ENCODE measurements around the gene COPB2.

COPB2 gene

DNA sequence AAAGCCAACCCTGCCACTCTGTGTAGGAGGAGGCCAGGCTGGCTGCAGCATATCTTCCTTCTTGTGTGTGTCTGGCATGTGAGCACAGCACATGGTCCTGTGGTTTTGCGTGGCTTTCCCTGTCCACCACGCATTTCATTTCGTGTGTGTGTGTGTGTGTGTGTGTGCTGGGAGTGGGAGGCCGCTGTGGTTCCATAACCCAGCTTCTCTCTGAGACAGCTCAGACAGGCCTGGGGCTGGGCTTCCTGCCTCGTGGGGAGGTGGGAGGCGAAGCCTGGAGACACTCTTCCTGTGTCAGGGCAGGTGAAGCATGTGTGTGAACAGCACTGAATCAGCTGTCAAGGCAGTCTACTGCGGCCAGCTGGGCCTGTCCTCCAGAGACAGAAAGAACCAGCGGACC is 61.6 kb downstream of the COPB2 start (continued):
- TF ChIP-seq MEIS1 (CRISPR knock-in tag; IDR thresholded peaks at IDR 0.05; ENCODE audit: borderline replicate concordance), result no peak

- Histone ChIP-seq H3K9me3 (ENCODE audit: control insufficient read depth, insufficient read depth, low read depth, low read length) (no peaks in the 10 kb centered on the region), H3K27ac (ENCODE audit: extremely low read depth, low read depth, low read length) (no peak overlapping the region), H3K36me3 (ENCODE audit: control insufficient read depth in 2 of 2, insufficient read depth in 1 of 2, low read length in 2 of 2) (no peaks in the 10 kb centered on the region), H3K4me3 (ENCODE audit: low read depth, low read length) (no peak overlapping the region), H3K4me1 (ENCODE audit: control insufficient read depth, insufficient read depth, low read length) (no peaks in the 10 kb centered on the region)
- CTCF ChIA-PET, result interaction anchor here (1.2 to 3.8 kb wide), 2 partner anchors 215 kb away, joined by 4 to 35 read pairs; no protein-coding TSS in a partner anchor
- POLR2A ChIA-PET, result no interaction called here
- no peak for TF ChIP-seq MYNN (tag by site-specific recombination; IDR thresholded peaks at IDR 0.05; ENCODE audit: borderline replicate concordance)
- TF ChIP-seq ZNF664 (tag by site-specific recombination; IDR thresholded peaks at IDR 0.05), result no peak
- no peak for TF ChIP-seq ZNF629 (tag by site-specific recombination; IDR thresholded peaks at IDR 0.05)
- TF ChIP-seq SP7 (tag by site-specific recombination; IDR thresholded peaks at IDR 0.05), result no peak
- no peak for TF ChIP-seq ZNF174 (tag by site-specific recombination; IDR thresholded peaks at IDR 0.05)
- no peak for TF ChIP-seq SETDB1 (IDR thresholded peaks at IDR 0.05; ENCODE audit: insufficient read length, low read length)
- TF ChIP-seq ZNF302 (tag by site-specific recombination; IDR thresholded peaks at IDR 0.05; ENCODE audit: low read depth), result no peak
- TF ChIP-seq ZNF169 (tag by site-specific recombination; IDR thresholded peaks at IDR 0.05), result no peak
- no peak for TF ChIP-seq OSR2 (tag by site-specific recombination; IDR thresholded peaks at IDR 0.05)
- TF ChIP-seq ZNF138 (tag by site-specific recombination; IDR thresholded peaks at IDR 0.05; ENCODE audit: borderline replicate concordance), result no peak
- no peak for TF ChIP-seq ZBTB8A (tag by site-specific recombination; IDR thresholded peaks at IDR 0.05)
- no peak for TF ChIP-seq ZNF416 (tag by site-specific recombination; IDR thresholded peaks at IDR 0.05)
- TF ChIP-seq, protein P1, sequence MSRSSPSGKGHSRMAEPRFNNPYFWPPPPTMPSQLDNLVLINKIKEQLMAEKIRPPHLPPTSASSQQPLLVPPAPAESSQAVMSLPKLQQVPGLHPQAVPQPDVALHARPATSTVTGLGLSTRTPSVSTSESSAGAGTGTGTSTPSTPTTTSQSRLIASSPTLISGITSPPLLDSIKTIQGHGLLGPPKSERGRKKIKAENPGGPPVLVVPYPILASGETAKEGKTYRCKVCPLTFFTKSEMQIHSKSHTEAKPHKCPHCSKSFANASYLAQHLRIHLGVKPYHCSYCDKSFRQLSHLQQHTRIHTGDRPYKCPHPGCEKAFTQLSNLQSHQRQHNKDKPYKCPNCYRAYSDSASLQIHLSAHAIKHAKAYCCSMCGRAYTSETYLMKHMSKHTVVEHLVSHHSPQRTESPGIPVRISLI (tag by site-specific recombination; IDR thresholded peaks at IDR 0.05), result no peak
- TF ChIP-seq, protein P2, sequence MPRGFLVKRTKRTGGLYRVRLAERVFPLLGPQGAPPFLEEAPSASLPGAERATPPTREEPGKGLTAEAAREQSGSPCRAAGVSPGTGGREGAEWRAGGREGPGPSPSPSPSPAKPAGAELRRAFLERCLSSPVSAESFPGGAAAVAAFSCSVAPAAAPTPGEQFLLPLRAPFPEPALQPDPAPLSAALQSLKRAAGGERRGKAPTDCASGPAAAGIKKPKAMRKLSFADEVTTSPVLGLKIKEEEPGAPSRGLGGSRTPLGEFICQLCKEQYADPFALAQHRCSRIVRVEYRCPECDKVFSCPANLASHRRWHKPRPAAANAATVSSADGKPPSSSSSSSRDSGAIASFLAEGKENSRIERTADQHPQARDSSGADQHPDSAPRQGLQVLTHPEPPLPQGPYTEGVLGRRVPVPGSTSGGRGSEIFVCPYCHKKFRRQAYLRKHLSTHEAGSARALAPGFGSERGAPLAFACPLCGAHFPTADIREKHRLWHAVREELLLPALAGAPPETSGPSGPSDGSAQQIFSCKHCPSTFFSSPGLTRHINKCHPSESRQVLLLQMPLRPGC (tag by site-specific recombination; IDR thresholded peaks at IDR 0.05), result no peak
- TF ChIP-seq, protein P3, sequence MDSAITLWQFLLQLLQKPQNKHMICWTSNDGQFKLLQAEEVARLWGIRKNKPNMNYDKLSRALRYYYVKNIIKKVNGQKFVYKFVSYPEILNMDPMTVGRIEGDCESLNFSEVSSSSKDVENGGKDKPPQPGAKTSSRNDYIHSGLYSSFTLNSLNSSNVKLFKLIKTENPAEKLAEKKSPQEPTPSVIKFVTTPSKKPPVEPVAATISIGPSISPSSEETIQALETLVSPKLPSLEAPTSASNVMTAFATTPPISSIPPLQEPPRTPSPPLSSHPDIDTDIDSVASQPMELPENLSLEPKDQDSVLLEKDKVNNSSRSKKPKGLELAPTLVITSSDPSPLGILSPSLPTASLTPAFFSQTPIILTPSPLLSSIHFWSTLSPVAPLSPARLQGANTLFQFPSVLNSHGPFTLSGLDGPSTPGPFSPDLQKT (IDR thresholded peaks at IDR 0.05; ENCODE audit: borderline replicate concordance, low read depth, low read length), result no peak
- no peak for TF ChIP-seq ZNF223 (tag by site-specific recombination; IDR thresholded peaks at IDR 0.05)
- TF ChIP-seq ZNF558 (tag by site-specific recombination; IDR thresholded peaks at IDR 0.05), result no peak
- no peak for TF ChIP-seq TRIM28 (IDR thresholded peaks at IDR 0.05; ENCODE audit: borderline replicate concordance, low read length)
- no peak for TF ChIP-seq ZNF221 (tag by site-specific recombination; IDR thresholded peaks at IDR 0.05; ENCODE audit: borderline replicate concordance)
Observed at GRCh38 chr3:139327231-139327630, 62.2 kb downstream of the COPB2 start.

DNA sequence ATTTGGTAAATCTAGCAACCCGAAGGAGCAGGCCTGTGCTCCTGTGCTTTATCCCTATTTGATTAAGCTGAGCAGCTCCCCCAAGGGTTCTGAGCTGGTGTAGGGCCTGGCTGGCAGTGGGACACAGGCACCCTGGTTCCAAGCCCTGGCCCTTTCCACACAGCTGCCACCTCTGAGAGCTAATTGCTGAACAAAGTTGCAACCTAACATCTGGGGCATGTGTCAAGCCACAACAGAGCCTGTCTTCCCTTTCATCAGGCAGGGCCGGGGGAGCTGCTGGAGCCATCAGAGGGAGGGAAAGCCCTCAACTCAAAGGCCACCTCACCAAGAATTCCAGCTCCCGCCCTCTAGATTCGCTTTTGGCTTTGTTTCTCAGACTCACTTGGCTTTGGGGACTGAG is 62.7 kb downstream of the COPB2 start:
- ChIA-PET POLR2A (no interaction called here), CTCF (interaction anchor here (1.2 kb wide), 1 partner anchor 214 kb away, joined by 4 read pairs; no protein-coding TSS in a partner anchor)
- Histone ChIP-seq H3K4me3 (ENCODE audit: low read depth, low read length) (no peak overlapping the region), H3K36me3 (ENCODE audit: control insufficient read depth in 2 of 2, insufficient read depth in 1 of 2, low read length in 2 of 2) (no peaks in the 10 kb centered on the region), H3K9me3 (ENCODE audit: control insufficient read depth, insufficient read depth, low read depth, low read length) (no peaks in the 10 kb centered on the region), H3K27ac (ENCODE audit: extremely low read depth, low read depth, low read length) (no peak overlapping the region), H3K4me1 (ENCODE audit: control insufficient read depth, insufficient read depth, low read length) (no peaks in the 10 kb centered on the region)
- TF ChIP-seq ZNF423 (tag by site-specific recombination; IDR thresholded peaks at IDR 0.05), result no peak
- no peak for TF ChIP-seq ZNF223 (tag by site-specific recombination; IDR thresholded peaks at IDR 0.05)
- TF ChIP-seq, protein P4, sequence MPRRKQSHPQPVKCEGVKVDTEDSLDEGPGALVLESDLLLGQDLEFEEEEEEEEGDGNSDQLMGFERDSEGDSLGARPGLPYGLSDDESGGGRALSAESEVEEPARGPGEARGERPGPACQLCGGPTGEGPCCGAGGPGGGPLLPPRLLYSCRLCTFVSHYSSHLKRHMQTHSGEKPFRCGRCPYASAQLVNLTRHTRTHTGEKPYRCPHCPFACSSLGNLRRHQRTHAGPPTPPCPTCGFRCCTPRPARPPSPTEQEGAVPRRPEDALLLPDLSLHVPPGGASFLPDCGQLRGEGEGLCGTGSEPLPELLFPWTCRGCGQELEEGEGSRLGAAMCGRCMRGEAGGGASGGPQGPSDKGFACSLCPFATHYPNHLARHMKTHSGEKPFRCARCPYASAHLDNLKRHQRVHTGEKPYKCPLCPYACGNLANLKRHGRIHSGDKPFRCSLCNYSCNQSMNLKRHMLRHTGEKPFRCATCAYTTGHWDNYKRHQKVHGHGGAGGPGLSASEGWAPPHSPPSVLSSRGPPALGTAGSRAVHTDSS (tag by site-specific recombination; IDR thresholded peaks at IDR 0.05), result no peak
- TF ChIP-seq KLF8 (tag by site-specific recombination; IDR thresholded peaks at IDR 0.05), result no peak
- TF ChIP-seq ZNF610 (tag by site-specific recombination; IDR thresholded peaks at IDR 0.05; ENCODE audit: borderline replicate concordance), result no peak
- no peak for TF ChIP-seq ZNF623 (tag by site-specific recombination; IDR thresholded peaks at IDR 0.05)
- TF ChIP-seq, protein P5, sequence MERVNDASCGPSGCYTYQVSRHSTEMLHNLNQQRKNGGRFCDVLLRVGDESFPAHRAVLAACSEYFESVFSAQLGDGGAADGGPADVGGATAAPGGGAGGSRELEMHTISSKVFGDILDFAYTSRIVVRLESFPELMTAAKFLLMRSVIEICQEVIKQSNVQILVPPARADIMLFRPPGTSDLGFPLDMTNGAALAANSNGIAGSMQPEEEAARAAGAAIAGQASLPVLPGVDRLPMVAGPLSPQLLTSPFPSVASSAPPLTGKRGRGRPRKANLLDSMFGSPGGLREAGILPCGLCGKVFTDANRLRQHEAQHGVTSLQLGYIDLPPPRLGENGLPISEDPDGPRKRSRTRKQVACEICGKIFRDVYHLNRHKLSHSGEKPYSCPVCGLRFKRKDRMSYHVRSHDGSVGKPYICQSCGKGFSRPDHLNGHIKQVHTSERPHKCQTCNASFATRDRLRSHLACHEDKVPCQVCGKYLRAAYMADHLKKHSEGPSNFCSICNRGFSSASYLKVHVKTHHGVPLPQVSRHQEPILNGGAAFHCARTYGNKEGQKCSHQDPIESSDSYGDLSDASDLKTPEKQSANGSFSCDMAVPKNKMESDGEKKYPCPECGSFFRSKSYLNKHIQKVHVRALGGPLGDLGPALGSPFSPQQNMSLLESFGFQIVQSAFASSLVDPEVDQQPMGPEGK (tag by site-specific recombination; IDR thresholded peaks at IDR 0.05), result no peak

Measured in HEK293 (cell line).